IMR-90 (cell line): ENCODE data around the gene ACP6. TPM values are rescaled to one million over a fixed set of nuclear protein-coding genes. Genes with fewer than 3 reads are reported as not detected.

Experiments used
- ATAC-seq: fragments of 200-7000 bp; cut with Tn5 transposase; 2 replicates; pipeline ENCODE4 v1.9.1; 2020; ENCODE audit warnings: low read depth, mild to moderate bottlenecking, moderate library complexity
- BruUV-seq: library from RNA; stranded (reverse); fragments of 400-500 nt; replicated peaks from 2 replicates; lab custom pipeline; 2021; lab: Mats Ljungman, UMichigan
- CTCF ChIA-PET: fragments of 300-600 bp; formaldehyde crosslinking; extraction: SDS; loops from one replicate; lab custom pipeline; 2021; ENCODE audit warnings: antibody characterized with exemption; lab: Yijun Ruan, JAX
- POLR2A ChIA-PET: fragments of 300-600 bp; sonication (Branson Sonifier 250); formaldehyde crosslinking; loops from one replicate; lab custom pipeline; 2022; ENCODE audit warnings: antibody characterized with exemption; ENCODE audit not compliant: unreplicated experiment; lab: Charles Lee
- DNase-seq: peaks from one replicate; pipeline ENCODE4 v3.0.0; 2013
- H2AFZ ChIP-seq: replicated peaks from 2 replicates; pipeline ENCODE3; 2013; ENCODE audit warnings: low read length, mild to moderate bottlenecking; ENCODE audit not compliant: poor library complexity
- H2AK5ac ChIP-seq: 2 replicates; pipeline ENCODE4 v1.6.1; 2013; ENCODE audit warnings: low read depth, low read length, inconsistent platforms
- H2AK9ac ChIP-seq: replicated peaks from 2 replicates; pipeline ENCODE3; 2013; ENCODE audit warnings: mild to moderate bottlenecking, low read depth, low read length, moderate library complexity; ENCODE audit not compliant: poor library complexity
- H2BK120ac ChIP-seq: 2 replicates; pipeline ENCODE4 v1.6.1; 2013; ENCODE audit warnings: low read depth, low read length, inconsistent platforms
- H2BK15ac ChIP-seq: 3 replicates; pipeline ENCODE4 v1.6.1; 2013; ENCODE audit warnings: low read depth, low read length, inconsistent platforms
- H2BK20ac ChIP-seq: 2 replicates; pipeline ENCODE4 v1.6.1; 2013; ENCODE audit warnings: low read depth, mild to moderate bottlenecking, inconsistent platforms, low read length, moderate library complexity
- H2BK5ac ChIP-seq: 2 replicates; pipeline ENCODE4 v1.6.1; 2013; ENCODE audit warnings: mild to moderate bottlenecking, low read depth, low read length, inconsistent platforms; ENCODE audit not compliant: poor library complexity, severe bottlenecking
- H3K14ac ChIP-seq: replicated peaks from 2 replicates; pipeline ENCODE4 v1.6.1; 2013; ENCODE audit warnings: low read depth, low read length, inconsistent platforms
- H3K18ac ChIP-seq: 2 replicates; pipeline ENCODE4 v1.6.1; 2013; ENCODE audit warnings: low read depth, low read length, control low read depth
- H3K23ac ChIP-seq: 2 replicates; pipeline ENCODE4 v1.6.1; 2013; ENCODE audit warnings: low read depth, low read length, inconsistent platforms
- H3K27ac ChIP-seq: 2 replicates; pipeline ENCODE4 v1.5.1; 2013; ENCODE audit warnings: mild to moderate bottlenecking, control low read depth, low read length; ENCODE audit not compliant: insufficient read depth
- H3K27me3 ChIP-seq: 2 replicates; pipeline ENCODE4 v1.6.1; 2013; ENCODE audit warnings: low read length; ENCODE audit not compliant: control insufficient read depth, insufficient read depth
- H3K36me3 ChIP-seq: 2 replicates; pipeline ENCODE4 v1.6.1; 2013; ENCODE audit warnings: low read length, mixed read lengths; ENCODE audit not compliant: control insufficient read depth, insufficient read depth
- H3K4ac ChIP-seq: 2 replicates; pipeline ENCODE4 v1.6.1; 2013; ENCODE audit warnings: low read depth, low read length, inconsistent platforms
- H3K4me1 ChIP-seq: 2 replicates; pipeline ENCODE4 v1.6.1; 2013; ENCODE audit warnings: low read length, mixed read lengths; ENCODE audit not compliant: control insufficient read depth, insufficient read depth
- H3K4me2 ChIP-seq: 2 replicates; pipeline ENCODE4 v1.6.1; 2013; ENCODE audit warnings: low read depth, mild to moderate bottlenecking, control low read depth, low read length, moderate library complexity
- H3K4me3 ChIP-seq: 2 replicates; pipeline ENCODE4 v1.5.1; 2013; ENCODE audit warnings: low read depth, mild to moderate bottlenecking, control low read depth, low read length, moderate library complexity; ENCODE audit not compliant: insufficient read depth
- H3K56ac ChIP-seq: 2 replicates; pipeline ENCODE4 v1.6.1; 2013; ENCODE audit warnings: low read length, inconsistent platforms; ENCODE audit not compliant: insufficient read depth; ENCODE audit errors: extremely low read depth
- H3K79me1 ChIP-seq, 2 experiments: 2 replicates each; pipeline ENCODE4 v1.6.1; 2013; ENCODE audit warnings: low read length in 2 of 2, inconsistent platforms in 1 of 2, low read depth in 1 of 2
- H3K9ac ChIP-seq: 2 replicates; pipeline ENCODE4 v1.6.1; 2013; ENCODE audit warnings: low read depth, low read length, control low read depth
- H3K9me1 ChIP-seq: 2 replicates; pipeline ENCODE4 v1.6.1; 2013; ENCODE audit warnings: low read length, inconsistent platforms; ENCODE audit not compliant: insufficient read depth
- H3K9me3 ChIP-seq: 2 replicates; pipeline ENCODE4 v1.6.1; 2013; ENCODE audit warnings: low read length; ENCODE audit not compliant: control insufficient read depth, insufficient read depth
- H4K20me1 ChIP-seq: 2 replicates; pipeline ENCODE4 v1.6.1; 2013; ENCODE audit warnings: low read length, inconsistent platforms; ENCODE audit not compliant: insufficient read depth
- H4K5ac ChIP-seq: 2 replicates; pipeline ENCODE4 v1.6.1; 2013; ENCODE audit warnings: mild to moderate bottlenecking, low read depth, low read length, control low read depth
- H4K8ac ChIP-seq, 2 experiments: 2 replicates each; pipeline ENCODE4 v1.6.1; 2013; ENCODE audit warnings: low read depth in 2 of 2, low read length in 2 of 2, control low read depth in 1 of 2, inconsistent platforms in 1 of 2
- H4K91ac ChIP-seq: 2 replicates; pipeline ENCODE4 v1.6.1; 2013; ENCODE audit warnings: low read depth, low read length, inconsistent platforms; ENCODE audit not compliant: insufficient read depth
- BHLHE40 ChIP-seq: fragments of 150-350 bp; IDR thresholded peaks from 2 replicates; pipeline ENCODE4 v1.6.1; 2016; ENCODE audit warnings: mild to moderate bottlenecking, low read depth, low read length
- CEBPB ChIP-seq: IDR thresholded peaks from 2 replicates; pipeline ENCODE4 v1.6.1; 2012; ENCODE audit warnings: low read depth, low read length, improper control_type of control experiment
- CTCF ChIP-seq: conservative IDR thresholded peaks from 2 replicates; pipeline ENCODE4 v1.5.1; 2012; ENCODE audit warnings: mild to moderate bottlenecking, low read depth, low read length, improper control_type of control experiment
- ELK1 ChIP-seq: fragments of 150-350 bp; IDR thresholded peaks from 2 replicates; pipeline ENCODE4 v1.6.1; 2016; ENCODE audit warnings: low read depth, mild to moderate bottlenecking, low read length, moderate library complexity, borderline replicate concordance
- FOS ChIP-seq: fragments of 150-350 bp; IDR thresholded peaks from 2 replicates; pipeline ENCODE4 v1.6.1; 2016; ENCODE audit warnings: low read depth, low read length
- MAFK ChIP-seq: IDR thresholded peaks from 2 replicates; pipeline ENCODE4 v1.6.1; 2012; ENCODE audit warnings: low read depth, low read length, improper control_type of control experiment
- MAZ ChIP-seq: IDR thresholded peaks from 2 replicates; pipeline ENCODE4 v1.6.1; 2012; ENCODE audit warnings: low read depth, mild to moderate bottlenecking, low read length, improper control_type of control experiment, moderate library complexity, borderline replicate concordance
- MXI1 ChIP-seq: IDR thresholded peaks from 2 replicates; pipeline ENCODE4 v1.6.1; 2012; ENCODE audit warnings: low read depth, mild to moderate bottlenecking, low read length, moderate library complexity, borderline replicate concordance
- NFE2L2 ChIP-seq: fragments of 150-350 bp; IDR thresholded peaks from 2 replicates; pipeline ENCODE4 v1.6.1; 2016; ENCODE audit warnings: low read depth, mild to moderate bottlenecking, low read length
- POLR2A ChIP-seq: IDR thresholded peaks from 2 replicates; pipeline ENCODE4 v1.6.1; 2012; ENCODE audit warnings: mild to moderate bottlenecking, low read depth, low read length
- RCOR1 ChIP-seq: IDR thresholded peaks from 2 replicates; pipeline ENCODE4 v1.6.1; 2012; ENCODE audit warnings: mild to moderate bottlenecking, low read length, improper control_type of control experiment; ENCODE audit not compliant: insufficient replicate concordance
- RFX5 ChIP-seq: IDR thresholded peaks from 2 replicates; pipeline ENCODE4 v1.8.0; 2012; ENCODE audit warnings: low read depth, mild to moderate bottlenecking, low read length, moderate library complexity
- SMC3 ChIP-seq: fragments of 150-350 bp; IDR thresholded peaks from 2 replicates; pipeline ENCODE4 v1.6.1; 2016; ENCODE audit warnings: low read depth, mild to moderate bottlenecking, antibody characterized with exemption, low read length, moderate library complexity
- USF2 ChIP-seq: fragments of 150-350 bp; IDR thresholded peaks from 2 replicates; pipeline ENCODE4 v1.6.1; 2017; ENCODE audit warnings: mild to moderate bottlenecking, antibody characterized with exemption, low read length, low read depth
- WGBS, 2 experiments: methylation state at CpG; one replicate each; pipeline versions ENCODE4 v1.1.5 to v1.1.7; 2013; ENCODE audit warnings: missing lambda C conversion rate in 2 of 2; ENCODE audit not compliant: insufficient read length in 1 of 2; ENCODE audit errors: extremely low coverage in 2 of 2; 5-methylcytosine and 5-hydroxymethylcytosine counted together
- dilution Hi-C: fragments of 300-500 bp; cut with HindIII; formaldehyde crosslinking; loops from one replicate; pipeline ENCODE4 v1.14.3; 2018; ENCODE audit warnings: low sequenced_read_pairs; ENCODE audit not compliant: unreplicated experiment
- in situ Hi-C: fragments of 300-500 bp; cut with MboI; formaldehyde crosslinking; loops from 3 replicates; pipeline ENCODE4 v1.14.3; 2019; ENCODE audit warnings: low sequenced_read_pairs, inconsistent platforms, mixed read lengths
- intact Hi-C: fragments of 100-400 bp; cut with micrococcal nuclease; formaldehyde crosslinking; loops from 2 replicates; pipeline ENCODE4 v1.10.0; 2022
- polyA plus RNA-seq, 3 experiments: library from polyadenylated mRNA; depleted of rRNA; stranded (reverse); fragments of >200 nt; gene quantifications; 2 replicates each; pipeline ENCODE4 v1.2.3, GENCODE V29; 2012; ENCODE audit warnings: low replicate concordance in 1 of 3
- total RNA-seq: library from RNA; depleted of rRNA; stranded (reverse); fragments of >200 nt; gene quantifications from 2 replicates; pipeline ENCODE4 v1.2.3, GENCODE V29; 2012

Gene ACP6
- total and polyA plus RNA-seq, 2 of the 4 experiments (the other 2 are of a cell fraction): 2.5 to 8.2 TPM

GRCh38 chr1:147643974-147644373 is 26.4 kb downstream of the ACP6 start:
- Histone ChIP-seq H3K14ac (no peak overlapping the region), H3K79me1 (no peaks in the 10 kb centered on the region), H3K36me3 (peaks cover 9% of the 10 kb centered on the region), H3K4me3 (no peak overlapping the region), H3K9me3 (no peaks in the 10 kb centered on the region), H3K4me1 (no peaks in the 10 kb centered on the region), H3K4me2 (no peak overlapping the region), H2BK5ac (no peak overlapping the region), H3K9me1 (no peaks in the 10 kb centered on the region), H3K27me3 (no peaks in the 10 kb centered on the region), H3K18ac (no peak overlapping the region), H2AK9ac (no peak overlapping the region), H3K27ac (no peak overlapping the region), H4K91ac (no peak overlapping the region), H4K5ac (no peak overlapping the region), H3K23ac (no peak overlapping the region), H2BK15ac (no peak overlapping the region), H3K56ac (no peak overlapping the region), H2BK20ac (no peak overlapping the region), H3K9ac (no peak overlapping the region), H2AK5ac (no peak overlapping the region), H4K8ac (no peak overlapping the region), H4K20me1 (no peaks in the 10 kb centered on the region), H2AFZ (no peak overlapping the region), H3K4ac (no peak overlapping the region), H2BK120ac (no peak overlapping the region)
- no TSS peak for BruUV-seq
- no peak for ATAC-seq
- dilution Hi-C loops (no loop called here), in situ Hi-C loops (no loop called here), intact Hi-C loops (no loop called here)
- no peak for DNase-seq
- ChIA-PET CTCF (no interaction called here), POLR2A (no interaction called here)
- no CpG with 5 or more reads among the region's 3 CpGs for WGBS, 2 experiments
- TF ChIP-seq RFX5 (no peak), POLR2A (no peak), MAFK (no peak), CTCF (no peak), MXI1 (no peak), RCOR1 (no peak), BHLHE40 (no peak), MAZ (no peak), NFE2L2 (no peak), CEBPB (no peak), SMC3 (no peak), ELK1 (no peak), FOS (no peak), USF2 (no peak)
